GM12872 (cell line): ENCODE results near the gene DNAJC15.

Experiments
- TF ChIP-seq, protein P1 (sequence below): IDR thresholded peaks from 3 replicates; pipeline ENCODE4 v1.5.1; 2011; ENCODE audit warnings: low read depth, mild to moderate bottlenecking, low read length, moderate library complexity; ENCODE audit not compliant: insufficient read depth

DNAJC15 gene

DNA sequence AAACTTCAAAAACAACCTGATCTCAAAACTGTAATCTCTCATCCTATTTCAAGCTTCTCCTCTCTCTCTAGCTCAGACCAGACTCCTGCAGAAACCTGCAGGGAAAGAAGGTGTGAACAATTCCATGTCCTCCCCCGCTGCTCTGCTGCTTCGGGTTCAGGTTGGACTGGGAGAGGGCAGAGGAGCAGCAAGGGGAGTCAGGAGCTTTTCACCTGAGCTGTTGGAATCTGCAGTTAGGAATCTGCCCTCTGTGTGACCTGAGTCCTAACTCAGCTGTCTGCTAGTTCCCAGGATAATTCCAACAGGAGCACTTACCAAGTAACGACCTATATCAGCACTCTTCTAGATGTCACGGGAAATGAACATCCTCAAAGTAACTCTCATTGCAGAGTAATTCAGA lies 118.3 kb downstream of the DNAJC15 start:
- TF ChIP-seq, protein P1, sequence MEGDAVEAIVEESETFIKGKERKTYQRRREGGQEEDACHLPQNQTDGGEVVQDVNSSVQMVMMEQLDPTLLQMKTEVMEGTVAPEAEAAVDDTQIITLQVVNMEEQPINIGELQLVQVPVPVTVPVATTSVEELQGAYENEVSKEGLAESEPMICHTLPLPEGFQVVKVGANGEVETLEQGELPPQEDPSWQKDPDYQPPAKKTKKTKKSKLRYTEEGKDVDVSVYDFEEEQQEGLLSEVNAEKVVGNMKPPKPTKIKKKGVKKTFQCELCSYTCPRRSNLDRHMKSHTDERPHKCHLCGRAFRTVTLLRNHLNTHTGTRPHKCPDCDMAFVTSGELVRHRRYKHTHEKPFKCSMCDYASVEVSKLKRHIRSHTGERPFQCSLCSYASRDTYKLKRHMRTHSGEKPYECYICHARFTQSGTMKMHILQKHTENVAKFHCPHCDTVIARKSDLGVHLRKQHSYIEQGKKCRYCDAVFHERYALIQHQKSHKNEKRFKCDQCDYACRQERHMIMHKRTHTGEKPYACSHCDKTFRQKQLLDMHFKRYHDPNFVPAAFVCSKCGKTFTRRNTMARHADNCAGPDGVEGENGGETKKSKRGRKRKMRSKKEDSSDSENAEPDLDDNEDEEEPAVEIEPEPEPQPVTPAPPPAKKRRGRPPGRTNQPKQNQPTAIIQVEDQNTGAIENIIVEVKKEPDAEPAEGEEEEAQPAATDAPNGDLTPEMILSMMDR, result no peak

DNA sequence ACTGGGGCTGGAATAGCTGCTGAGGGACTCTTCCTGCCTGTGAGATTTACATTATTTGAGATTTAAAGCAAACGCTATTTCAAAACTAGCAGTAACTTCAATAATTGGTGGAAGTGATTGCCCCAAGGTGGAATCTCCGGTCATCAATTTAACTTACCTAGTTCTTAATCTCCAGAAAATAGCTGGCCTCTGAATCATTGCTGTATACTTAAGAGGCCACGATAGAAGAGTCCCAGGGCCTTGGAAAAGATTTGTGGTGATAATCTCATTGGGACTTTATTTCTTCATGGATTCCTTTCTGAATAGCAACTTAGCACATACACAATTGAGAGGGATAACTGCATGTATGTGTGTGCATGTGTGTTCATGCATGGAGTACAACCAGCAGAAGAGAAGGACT lies 120.2 kb downstream of the DNAJC15 start:
- TF ChIP-seq, protein P1, result no peak

DNA sequence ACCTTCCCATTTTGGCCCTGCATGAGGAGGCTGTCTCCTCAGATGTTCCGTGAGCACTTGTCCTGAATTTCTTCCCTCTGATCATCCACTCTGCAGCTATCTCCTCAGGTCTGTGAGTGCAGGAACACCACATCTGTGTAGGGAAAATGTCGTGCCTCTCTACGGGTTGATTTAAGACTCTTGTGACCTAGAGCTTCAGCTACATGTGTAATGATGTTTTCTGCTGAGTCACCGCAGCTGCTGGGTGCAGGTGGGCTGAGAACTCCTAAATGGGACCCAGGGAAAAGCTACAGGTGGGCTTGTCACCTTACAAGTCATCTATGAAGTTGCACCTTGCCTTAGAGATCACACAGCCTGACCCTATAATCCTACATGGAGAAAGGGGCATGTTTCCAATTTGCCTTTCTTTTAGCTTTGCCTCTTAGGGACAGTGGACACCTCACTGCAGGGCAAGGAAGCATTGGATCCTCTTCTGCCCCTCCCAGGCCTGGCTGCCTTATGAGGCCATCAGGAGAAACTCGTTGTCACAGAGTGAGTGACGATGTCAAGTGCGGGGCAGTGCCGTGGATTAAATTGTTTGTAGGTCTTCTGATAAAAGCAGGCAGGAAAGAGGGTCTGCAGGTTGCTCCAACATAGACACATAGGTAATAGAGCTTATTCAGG lies 122.3 kb downstream of the DNAJC15 start:
- TF ChIP-seq, protein P1, result no peak

DNA sequence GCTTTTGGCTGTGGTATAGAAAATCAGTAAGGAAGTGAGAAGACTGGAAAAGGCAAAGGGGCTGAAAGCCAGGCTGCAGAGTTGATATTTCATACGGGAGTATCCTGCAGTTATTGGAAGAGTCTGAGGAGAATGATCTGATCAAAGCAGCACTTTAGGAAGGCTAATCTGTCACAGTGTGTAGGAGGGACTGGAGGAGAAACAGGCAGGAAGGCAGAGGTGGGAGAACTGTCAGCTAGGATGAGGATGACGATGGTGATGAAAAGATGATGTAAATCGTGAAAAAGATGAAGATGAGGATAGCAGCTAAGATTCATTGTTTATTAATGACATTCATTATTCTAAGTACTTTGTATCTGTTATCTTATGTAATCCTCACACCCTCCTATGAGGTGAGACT lies 123.0 kb downstream of the DNAJC15 start:
- TF ChIP-seq, protein P1, result no peak

DNA sequence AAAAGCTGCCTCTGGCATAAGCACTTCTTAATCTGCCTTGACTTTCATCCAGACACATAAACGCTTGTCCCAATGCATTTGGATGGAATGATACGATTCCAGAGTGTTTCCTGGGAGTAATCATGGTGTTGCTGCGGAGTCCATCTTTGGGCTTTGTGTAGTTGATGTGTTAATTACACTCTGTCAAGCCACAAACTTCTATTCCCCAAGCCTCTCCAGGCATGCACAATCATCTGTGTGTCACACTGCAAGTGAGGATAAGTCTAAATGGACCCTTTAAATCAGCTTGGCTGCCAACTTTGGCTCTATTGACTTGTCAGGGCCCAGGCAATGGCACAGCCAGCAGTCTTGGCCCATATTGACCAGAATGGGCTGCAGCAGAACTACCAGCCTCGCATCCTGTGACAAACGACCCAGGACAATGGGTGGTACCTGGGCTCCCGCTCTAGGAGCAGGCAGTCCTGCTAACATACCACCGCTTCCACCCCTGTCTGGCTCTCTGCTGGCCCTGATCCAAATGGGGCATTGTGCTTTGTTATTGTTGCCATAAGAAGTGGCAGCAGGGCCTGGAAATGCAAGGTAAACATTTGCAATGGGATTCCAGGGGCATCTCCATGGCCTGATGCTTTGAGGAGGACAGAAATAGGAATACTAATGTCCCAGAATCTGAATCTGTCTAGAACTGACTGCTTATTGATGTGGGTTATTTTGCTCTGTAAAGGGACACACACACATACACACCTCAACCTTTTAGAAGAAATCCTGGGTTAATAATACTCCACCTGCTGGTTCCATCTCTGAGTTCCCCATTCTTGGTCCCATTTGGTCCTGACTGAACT lies 127.2 kb downstream of the DNAJC15 start:
- TF ChIP-seq, protein P1, result no peak

DNA sequence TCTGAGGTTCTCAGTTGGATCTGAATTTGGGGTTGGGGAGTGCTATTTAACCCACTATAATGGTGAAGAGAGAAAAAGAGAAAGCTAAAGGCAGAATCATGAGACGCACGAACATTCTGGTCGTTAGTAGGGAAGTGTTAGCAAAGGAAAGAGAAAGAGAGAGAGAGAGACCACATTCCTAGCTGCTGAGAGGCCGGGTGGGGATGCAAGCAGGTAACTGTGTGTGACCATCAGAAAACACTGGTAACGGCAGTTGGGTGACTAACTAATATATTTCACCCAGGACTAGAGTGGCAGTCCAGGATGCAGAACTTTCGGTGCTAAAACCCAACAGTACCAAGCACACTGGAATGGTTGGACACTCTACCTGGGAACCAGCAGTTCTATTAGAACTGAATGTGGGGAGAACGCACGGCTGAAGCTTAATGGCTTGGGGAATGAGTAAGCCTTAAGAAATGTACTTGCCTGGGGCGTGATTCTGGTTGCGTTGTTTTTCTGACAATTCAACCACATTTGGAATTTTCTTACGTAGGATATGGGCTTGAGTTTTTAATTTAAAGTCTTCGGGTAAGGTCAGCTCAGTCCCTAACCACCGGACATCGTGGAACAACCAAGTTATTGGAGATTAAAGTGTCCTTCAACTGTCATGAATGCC lies 130.2 kb downstream of the DNAJC15 start:
- TF ChIP-seq, protein P1, result no peak

DNA sequence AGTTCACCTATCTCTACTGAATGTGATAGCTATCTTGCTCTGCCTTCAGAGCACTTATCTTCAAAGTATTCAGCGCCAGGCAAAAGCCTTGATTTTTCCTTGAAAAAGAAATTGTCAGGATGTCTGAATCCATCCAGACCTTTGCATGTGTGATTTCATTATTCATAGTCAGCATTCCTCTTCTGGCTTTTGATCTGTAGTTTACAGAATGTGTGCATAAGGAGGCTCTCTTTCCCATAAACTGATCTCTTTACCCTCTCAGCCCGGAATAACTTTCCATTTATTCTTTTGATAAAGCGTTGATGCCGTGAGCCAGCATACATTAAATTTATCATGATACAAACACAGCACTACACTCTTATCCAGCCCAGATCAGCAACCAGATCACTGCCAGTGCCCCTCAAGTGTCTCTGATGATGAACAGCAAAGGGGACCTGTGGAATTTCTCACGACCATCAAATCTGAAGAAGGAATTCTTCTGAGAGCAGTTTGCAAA lies 130.8 kb downstream of the DNAJC15 start:
- TF ChIP-seq, protein P1, result no peak
